Measurements from ENCODE around the gene PACRGL. TPM values are rescaled to one million over a fixed set of nuclear protein-coding genes. Genes with fewer than 3 reads are reported as not detected.

Gene PACRGL
- total and polyA plus RNA-seq, 2 donors (not counting 1 experiment from before 2014, with no cell fraction given): 22.1 to 23.3 TPM

GRCh38 chr4:20687864-20688263 lies 12.4 kb upstream of the PACRGL start:
- Histone ChIP-seq H3K4me3 (replicated peaks in 1 of 4; ENCODE audit: control extremely low read depth in 1 of 4, insufficient read depth in 1 of 4, low read depth in 3 of 4, low read length in 4 of 4) (no peak overlapping the region), H3K79me2 (ENCODE audit: control insufficient read depth, insufficient read depth, low read length) (no peaks in the 10 kb centered on the region), H3K4me1 (ENCODE audit: control insufficient read depth, extremely low read depth, insufficient read depth, low read length) (no peaks in the 10 kb centered on the region), H3K9ac (ENCODE audit: insufficient read depth, low read length) (no peak overlapping the region), H2AFZ (ENCODE audit: low read length) (no peak overlapping the region), H3K27ac (ENCODE audit: insufficient read depth, low read length) (no peak overlapping the region), H3K4me2 (ENCODE audit: extremely low read depth, insufficient read depth, low read length) (no peak overlapping the region), H4K20me1 (ENCODE audit: control insufficient read depth, extremely low read depth, insufficient read depth, low read length) (no peaks in the 10 kb centered on the region), H3K27me3 (ENCODE audit: control insufficient read depth, insufficient read depth, low read length) (no peaks in the 10 kb centered on the region), H3K9me3 (ENCODE audit: control insufficient read depth, insufficient read depth, low read depth, low read length) (no peaks in the 10 kb centered on the region), H3K36me3 (ENCODE audit: control insufficient read depth, insufficient read depth, low read length) (no peaks in the 10 kb centered on the region)
- no peak for TF ChIP-seq CTCF (conservative IDR thresholded peaks at IDR 0.05 in 1 of 2, IDR thresholded peaks at IDR 0.05 in 1 of 2; ENCODE audit: low read depth in 1 of 2, low read length in 2 of 2)
- TF ChIP-seq EZH2 (IDR thresholded peaks at IDR 0.05; ENCODE audit: low read length, missing control alignments): no peak
- DNase-seq (ENCODE audit: low read depth in 2 of 2): peak; percentile 87 to 90

GRCh38 chr4:20696815-20697214 lies 3.4 kb upstream of the PACRGL start:
- Histone ChIP-seq H3K4me2 (ENCODE audit: extremely low read depth, insufficient read depth, low read length) (no peak overlapping the region), H3K36me3 (ENCODE audit: control insufficient read depth, insufficient read depth, low read length) (no peaks in the 10 kb centered on the region), H3K4me3 (replicated peaks in 1 of 4; ENCODE audit: control extremely low read depth in 1 of 4, insufficient read depth in 1 of 4, low read depth in 3 of 4, low read length in 4 of 4) (no peak overlapping the region), H2AFZ (ENCODE audit: low read length) (no peak overlapping the region), H3K79me2 (ENCODE audit: control insufficient read depth, insufficient read depth, low read length) (peaks cover 11% of the 10 kb centered on the region), H3K27ac (ENCODE audit: insufficient read depth, low read length) (no peak overlapping the region), H3K9me3 (ENCODE audit: control insufficient read depth, insufficient read depth, low read depth, low read length) (no peaks in the 10 kb centered on the region), H3K4me1 (ENCODE audit: control insufficient read depth, extremely low read depth, insufficient read depth, low read length) (peaks cover 3% of the 10 kb centered on the region), H4K20me1 (ENCODE audit: control insufficient read depth, extremely low read depth, insufficient read depth, low read length) (no peaks in the 10 kb centered on the region), H3K9ac (ENCODE audit: insufficient read depth, low read length) (no peak overlapping the region), H3K27me3 (ENCODE audit: control insufficient read depth, insufficient read depth, low read length) (no peaks in the 10 kb centered on the region)
- no peak for TF ChIP-seq EZH2 (IDR thresholded peaks at IDR 0.05; ENCODE audit: low read length, missing control alignments)
- no peak for TF ChIP-seq CTCF (conservative IDR thresholded peaks at IDR 0.05 in 1 of 2, IDR thresholded peaks at IDR 0.05 in 1 of 2; ENCODE audit: low read depth in 1 of 2, low read length in 2 of 2)
- DNase-seq (ENCODE audit: low read depth in 2 of 2): no peak

- DNase-seq (ENCODE audit: low read depth in 2 of 2): no peak
- TF ChIP-seq CTCF (conservative IDR thresholded peaks at IDR 0.05 in 1 of 2, IDR thresholded peaks at IDR 0.05 in 1 of 2; ENCODE audit: low read depth in 1 of 2, low read length in 2 of 2): no peak
- no peak for TF ChIP-seq EZH2 (IDR thresholded peaks at IDR 0.05; ENCODE audit: low read length, missing control alignments)
- Histone ChIP-seq H3K79me2 (ENCODE audit: control insufficient read depth, insufficient read depth, low read length) (peaks cover 11% of the 10 kb centered on the region), H3K4me3 (replicated peaks in 1 of 4; ENCODE audit: control extremely low read depth in 1 of 4, insufficient read depth in 1 of 4, low read depth in 3 of 4, low read length in 4 of 4) (no peak overlapping the region), H3K27ac (ENCODE audit: insufficient read depth, low read length) (no peak overlapping the region), H3K4me2 (ENCODE audit: extremely low read depth, insufficient read depth, low read length) (no peak overlapping the region), H3K9ac (ENCODE audit: insufficient read depth, low read length) (no peak overlapping the region), H3K9me3 (ENCODE audit: control insufficient read depth, insufficient read depth, low read depth, low read length) (no peaks in the 10 kb centered on the region), H4K20me1 (ENCODE audit: control insufficient read depth, extremely low read depth, insufficient read depth, low read length) (no peaks in the 10 kb centered on the region), H3K27me3 (ENCODE audit: control insufficient read depth, insufficient read depth, low read length) (no peaks in the 10 kb centered on the region), H3K4me1 (ENCODE audit: control insufficient read depth, extremely low read depth, insufficient read depth, low read length) (peaks cover 3% of the 10 kb centered on the region), H3K36me3 (ENCODE audit: control insufficient read depth, insufficient read depth, low read length) (no peaks in the 10 kb centered on the region), H2AFZ (ENCODE audit: low read length) (no peak overlapping the region)
Measured at GRCh38 chr4:20698382-20698781, 1.9 kb upstream of the PACRGL start.
